ENCODE measurements around the gene PDIA5. TPM values are rescaled to one million over a fixed set of nuclear protein-coding genes. Genes with fewer than 3 reads are reported as not detected.

Gene PDIA5
- total RNA-seq, 6 donors from 2014 or later = 25.1 to 38.8 (median 32.9) TPM

- peak in 1 of 2 donors; percentile 77 for TF ChIP-seq POLR2AphosphoS5 (IDR thresholded peaks at IDR 0.05)
- TF ChIP-seq POLR2A (IDR thresholded peaks at IDR 0.05) = no peak
- TF ChIP-seq CTCF (IDR thresholded peaks at IDR 0.05) = no peak
- TF ChIP-seq EP300 (IDR thresholded peaks at IDR 0.05) = peak in 2 of 4 donors; percentile 64 to 82
- DNase-seq (peak in 1 of 2 donors; percentile 51), ATAC-seq (ENCODE audit: low FRiP score in 2 of 2) (peak in 1 of 2 donors; percentile 69)
- Histone ChIP-seq H3K4me1 (peaks cover 3 to 29% (median 11%) of the 10 kb centered on the region in 4 donors), H3K27ac (peak overlapping the region; percentile 2 to 60 (median 32)), H3K36me3 (no peaks in the 10 kb centered on the region), H3K27me3 (no peaks in the 10 kb centered on the region), H3K9me3 (no peaks in the 10 kb centered on the region), H3K4me3 (no peak overlapping the region)
- 54 to 62% methylated on average over 9 to 13 of the region's 13 CpGs for WGBS, 2 donors
Observed at GRCh38 chr3:123048480-123049237, 18.2 kb upstream of the PDIA5 start.

- H3K36me3 ChIP-seq = no peaks in the 10 kb centered on the region
- no peaks in the 10 kb centered on the region for H3K27me3 ChIP-seq
- 94 to 100% methylated on average over 2 of the region's 2 CpGs for WGBS, 2 donors
- DNase-seq (no peak), ATAC-seq (ENCODE audit: low FRiP score in 2 of 2) (no peak)
- no peak overlapping the region for H3K4me3 ChIP-seq
- H3K4me1 ChIP-seq = peaks cover 3 to 29% (median 8%) of the 10 kb centered on the region in 4 donors
- H3K27ac ChIP-seq = peak overlapping the region in 3 of 4 donors; percentile 1 to 60 (median 17)
- TF ChIP-seq EP300 (IDR thresholded peaks at IDR 0.05) (no peak), CTCF (IDR thresholded peaks at IDR 0.05) (no peak), POLR2A (IDR thresholded peaks at IDR 0.05) (no peak), POLR2AphosphoS5 (IDR thresholded peaks at IDR 0.05) (no peak)
- no peaks in the 10 kb centered on the region for H3K9me3 ChIP-seq
Observed at GRCh38 chr3:123050666-123051065, 16.2 kb upstream of the PDIA5 start.

DNA sequence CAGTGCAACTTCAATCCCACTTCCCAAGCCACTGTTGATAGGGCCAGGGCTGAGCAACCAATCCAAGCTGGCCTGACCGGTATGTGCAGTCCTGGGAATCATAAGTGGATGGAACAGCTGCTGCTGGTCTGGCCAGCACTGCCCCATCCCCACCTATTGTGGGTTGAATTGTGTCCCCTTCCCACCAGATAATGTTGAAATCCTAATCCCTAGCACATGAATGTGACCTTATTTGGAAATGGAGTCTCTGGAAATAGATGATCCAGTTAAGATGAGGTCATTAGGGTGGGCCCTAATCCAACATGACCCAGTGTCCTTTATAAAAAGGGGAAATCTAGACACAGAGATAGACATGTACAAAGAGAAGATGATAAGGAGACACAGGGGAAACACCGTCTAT, 13.7 kb upstream of the PDIA5 start:
- peaks cover 0 to 16% (median 4%) of the 10 kb centered on the region in 4 donors for H3K4me1 ChIP-seq
- ATAC-seq (ENCODE audit: low FRiP score in 2 of 2) (peak in 1 of 2 donors; percentile 77), DNase-seq (no peak)
- H3K27me3 ChIP-seq = no peaks in the 10 kb centered on the region
- no peaks in the 10 kb centered on the region for H3K36me3 ChIP-seq
- 55% methylated on average over 2 of the region's 2 CpGs for WGBS, 2 donors
- peak overlapping the region in 1 of 4 donors; percentile 33 for H3K27ac ChIP-seq
- no peak overlapping the region for H3K4me3 ChIP-seq
- no peaks in the 10 kb centered on the region for H3K9me3 ChIP-seq
- no peak for TF ChIP-seq POLR2AphosphoS5 (IDR thresholded peaks at IDR 0.05)
- TF ChIP-seq CTCF (IDR thresholded peaks at IDR 0.05) = no peak
- peak in 1 of 4 donors; percentile 16 for TF ChIP-seq EP300 (IDR thresholded peaks at IDR 0.05)
- no peak for TF ChIP-seq POLR2A (IDR thresholded peaks at IDR 0.05)

DNA sequence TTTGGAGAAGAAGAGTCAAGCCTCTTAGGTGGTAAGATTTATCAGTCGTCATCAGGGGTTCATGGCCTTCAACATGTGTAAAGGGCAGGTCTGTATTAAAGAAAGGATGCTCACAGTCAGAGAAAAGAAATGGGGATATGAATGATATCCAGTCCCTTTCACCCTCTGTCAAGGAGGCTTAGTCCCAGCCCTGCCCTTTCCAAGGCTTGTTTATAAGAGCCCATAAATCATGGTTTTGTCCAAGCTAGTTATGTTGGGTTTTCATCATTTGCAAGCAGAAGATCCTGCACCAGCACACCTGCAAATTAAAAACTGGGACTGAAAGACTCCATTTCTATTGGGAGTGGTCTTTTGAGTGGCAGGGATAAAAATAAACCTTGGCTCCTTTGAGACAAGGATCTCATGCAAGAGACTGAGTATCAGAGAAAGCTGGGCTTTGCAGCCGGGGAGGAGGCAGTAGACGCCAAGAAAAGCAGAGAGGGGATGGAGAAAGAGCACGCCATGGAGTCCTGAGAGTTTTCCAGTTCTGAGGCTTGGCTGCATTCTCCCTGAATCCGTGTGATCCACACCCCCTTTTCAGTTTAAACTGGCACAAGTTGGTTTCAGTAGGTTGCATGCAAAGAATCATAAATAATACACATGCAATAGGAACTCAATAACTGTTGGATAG, 12.6 kb upstream of the PDIA5 start:
- no peaks in the 10 kb centered on the region for H3K27me3 ChIP-seq
- ATAC-seq (ENCODE audit: low FRiP score in 2 of 2) (no peak), DNase-seq (no peak)
- 65 to 82% methylated on average over 5 of the region's 5 CpGs for WGBS, 2 donors
- peaks cover 0 to 11% (median 4%) of the 10 kb centered on the region in 4 donors for H3K4me1 ChIP-seq
- peak overlapping the region in 1 of 4 donors; percentile 33 for H3K27ac ChIP-seq
- no peak for TF ChIP-seq CTCF (IDR thresholded peaks at IDR 0.05)
- TF ChIP-seq EP300 (IDR thresholded peaks at IDR 0.05) = no peak
- TF ChIP-seq POLR2A (IDR thresholded peaks at IDR 0.05) = no peak
- no peak for TF ChIP-seq POLR2AphosphoS5 (IDR thresholded peaks at IDR 0.05)
- no peak overlapping the region for H3K4me3 ChIP-seq
- no peaks in the 10 kb centered on the region for H3K9me3 ChIP-seq
- H3K36me3 ChIP-seq = no peaks in the 10 kb centered on the region

Data from upper lobe of left lung (tissue), 6 donors.